Liver (tissue), 3 donors: ENCODE results near the gene AP1S2.

Experiments used
- FOXA1 ChIP-seq: IDR thresholded peaks from 2 replicates; pipeline ENCODE4 v1.6.1; 2016; ENCODE audit warnings: antibody characterized with exemption
- GABPA ChIP-seq, 2 donors: IDR thresholded peaks in 1 of 2; conservative IDR thresholded peaks in 1 of 2; 2 replicates each; pipeline ENCODE4 v1.6.1; 2016; ENCODE audit warnings: antibody characterized with exemption in 2 of 2, mild to moderate bottlenecking in 1 of 2, moderate library complexity in 1 of 2
- JUND ChIP-seq, 2 donors: IDR thresholded peaks; 2 replicates each; pipeline ENCODE4 v1.6.1; 2016; ENCODE audit warnings: antibody characterized with exemption in 2 of 2
- NR2F2 ChIP-seq: IDR thresholded peaks from 2 replicates; pipeline ENCODE4 v1.6.1; 2016; ENCODE audit warnings: antibody characterized with exemption
- RAD21 ChIP-seq, 2 donors: IDR thresholded peaks; 2 replicates each; pipeline ENCODE4 v1.6.1; 2016; ENCODE audit warnings: antibody characterized with exemption in 2 of 2, mild to moderate bottlenecking in 2 of 2
- SP1 ChIP-seq: IDR thresholded peaks from 2 replicates; pipeline ENCODE4 v1.6.1; 2018; ENCODE audit warnings: antibody characterized with exemption, mild to moderate bottlenecking
- TAF1 ChIP-seq: conservative IDR thresholded peaks from 2 replicates; pipeline ENCODE4 v1.6.1; 2016; ENCODE audit warnings: antibody characterized with exemption, mild to moderate bottlenecking
- YY1 ChIP-seq: IDR thresholded peaks from 2 replicates; pipeline ENCODE4 v1.6.1; 2016; ENCODE audit warnings: antibody characterized with exemption, mild to moderate bottlenecking
- TF ChIP-seq, protein P1 (sequence below): fragments of 150-350 bp; IDR thresholded peaks from 2 replicates; pipeline ENCODE4 v1.5.1; 2017; ENCODE audit warnings: improper control_type of control experiment, low read depth, low read length; ENCODE audit not compliant: missing input control
- TF ChIP-seq, protein P2 (sequence below): IDR thresholded peaks from 2 replicates; pipeline ENCODE4 v1.6.1; 2016; ENCODE audit warnings: antibody characterized with exemption
- TF ChIP-seq, protein P3 (sequence below): IDR thresholded peaks from 2 replicates; pipeline ENCODE4 v1.6.1; 2016; ENCODE audit warnings: antibody characterized with exemption, mild to moderate bottlenecking
- TF ChIP-seq, protein P4 (sequence below): IDR thresholded peaks from 2 replicates; pipeline ENCODE4 v1.6.1; 2016; ENCODE audit warnings: antibody characterized with exemption
- TF ChIP-seq, protein P5 (sequence below): IDR thresholded peaks from 2 replicates; pipeline ENCODE4 v1.6.1; 2016; ENCODE audit warnings: antibody characterized with exemption
- donor health status: healthy.
- donor health status: healthy.

DNA sequence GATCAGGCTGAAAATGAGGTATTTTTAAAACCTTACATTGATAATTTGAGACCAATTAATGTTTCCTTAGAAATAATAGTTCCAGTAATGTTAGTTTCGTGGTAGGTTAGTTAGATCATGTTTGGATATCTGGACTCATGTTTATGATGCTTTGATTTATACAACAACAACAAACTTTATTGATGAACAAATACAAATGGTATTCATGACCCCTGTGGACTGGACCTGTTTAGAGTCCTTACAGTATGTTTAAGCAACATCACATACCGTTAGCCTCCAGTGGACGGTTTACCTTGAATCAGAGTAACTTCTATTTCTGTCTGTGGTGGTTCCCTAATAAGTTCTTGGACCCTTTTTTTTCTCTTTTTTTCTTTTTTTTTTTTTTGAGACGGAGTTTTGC, 46.4 kb downstream of the AP1S2 start:
- TF ChIP-seq, protein P1, sequence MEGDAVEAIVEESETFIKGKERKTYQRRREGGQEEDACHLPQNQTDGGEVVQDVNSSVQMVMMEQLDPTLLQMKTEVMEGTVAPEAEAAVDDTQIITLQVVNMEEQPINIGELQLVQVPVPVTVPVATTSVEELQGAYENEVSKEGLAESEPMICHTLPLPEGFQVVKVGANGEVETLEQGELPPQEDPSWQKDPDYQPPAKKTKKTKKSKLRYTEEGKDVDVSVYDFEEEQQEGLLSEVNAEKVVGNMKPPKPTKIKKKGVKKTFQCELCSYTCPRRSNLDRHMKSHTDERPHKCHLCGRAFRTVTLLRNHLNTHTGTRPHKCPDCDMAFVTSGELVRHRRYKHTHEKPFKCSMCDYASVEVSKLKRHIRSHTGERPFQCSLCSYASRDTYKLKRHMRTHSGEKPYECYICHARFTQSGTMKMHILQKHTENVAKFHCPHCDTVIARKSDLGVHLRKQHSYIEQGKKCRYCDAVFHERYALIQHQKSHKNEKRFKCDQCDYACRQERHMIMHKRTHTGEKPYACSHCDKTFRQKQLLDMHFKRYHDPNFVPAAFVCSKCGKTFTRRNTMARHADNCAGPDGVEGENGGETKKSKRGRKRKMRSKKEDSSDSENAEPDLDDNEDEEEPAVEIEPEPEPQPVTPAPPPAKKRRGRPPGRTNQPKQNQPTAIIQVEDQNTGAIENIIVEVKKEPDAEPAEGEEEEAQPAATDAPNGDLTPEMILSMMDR = no peak
- TF ChIP-seq YY1 = no peak
- no peak for TF ChIP-seq TAF1
- no peak for TF ChIP-seq RAD21 (IDR thresholded peaks at IDR 0.05)
- TF ChIP-seq, protein P2, sequence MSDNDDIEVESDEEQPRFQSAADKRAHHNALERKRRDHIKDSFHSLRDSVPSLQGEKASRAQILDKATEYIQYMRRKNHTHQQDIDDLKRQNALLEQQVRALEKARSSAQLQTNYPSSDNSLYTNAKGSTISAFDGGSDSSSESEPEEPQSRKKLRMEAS = no peak
- TF ChIP-seq, protein P3, sequence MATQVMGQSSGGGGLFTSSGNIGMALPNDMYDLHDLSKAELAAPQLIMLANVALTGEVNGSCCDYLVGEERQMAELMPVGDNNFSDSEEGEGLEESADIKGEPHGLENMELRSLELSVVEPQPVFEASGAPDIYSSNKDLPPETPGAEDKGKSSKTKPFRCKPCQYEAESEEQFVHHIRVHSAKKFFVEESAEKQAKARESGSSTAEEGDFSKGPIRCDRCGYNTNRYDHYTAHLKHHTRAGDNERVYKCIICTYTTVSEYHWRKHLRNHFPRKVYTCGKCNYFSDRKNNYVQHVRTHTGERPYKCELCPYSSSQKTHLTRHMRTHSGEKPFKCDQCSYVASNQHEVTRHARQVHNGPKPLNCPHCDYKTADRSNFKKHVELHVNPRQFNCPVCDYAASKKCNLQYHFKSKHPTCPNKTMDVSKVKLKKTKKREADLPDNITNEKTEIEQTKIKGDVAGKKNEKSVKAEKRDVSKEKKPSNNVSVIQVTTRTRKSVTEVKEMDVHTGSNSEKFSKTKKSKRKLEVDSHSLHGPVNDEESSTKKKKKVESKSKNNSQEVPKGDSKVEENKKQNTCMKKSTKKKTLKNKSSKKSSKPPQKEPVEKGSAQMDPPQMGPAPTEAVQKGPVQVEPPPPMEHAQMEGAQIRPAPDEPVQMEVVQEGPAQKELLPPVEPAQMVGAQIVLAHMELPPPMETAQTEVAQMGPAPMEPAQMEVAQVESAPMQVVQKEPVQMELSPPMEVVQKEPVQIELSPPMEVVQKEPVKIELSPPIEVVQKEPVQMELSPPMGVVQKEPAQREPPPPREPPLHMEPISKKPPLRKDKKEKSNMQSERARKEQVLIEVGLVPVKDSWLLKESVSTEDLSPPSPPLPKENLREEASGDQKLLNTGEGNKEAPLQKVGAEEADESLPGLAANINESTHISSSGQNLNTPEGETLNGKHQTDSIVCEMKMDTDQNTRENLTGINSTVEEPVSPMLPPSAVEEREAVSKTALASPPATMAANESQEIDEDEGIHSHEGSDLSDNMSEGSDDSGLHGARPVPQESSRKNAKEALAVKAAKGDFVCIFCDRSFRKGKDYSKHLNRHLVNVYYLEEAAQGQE = no peak
- TF ChIP-seq FOXA1 = no peak
- no peak for TF ChIP-seq GABPA (IDR thresholded peaks at IDR 0.05 in 1 of 2, conservative IDR thresholded peaks at IDR 0.05 in 1 of 2)
- TF ChIP-seq, protein P4, sequence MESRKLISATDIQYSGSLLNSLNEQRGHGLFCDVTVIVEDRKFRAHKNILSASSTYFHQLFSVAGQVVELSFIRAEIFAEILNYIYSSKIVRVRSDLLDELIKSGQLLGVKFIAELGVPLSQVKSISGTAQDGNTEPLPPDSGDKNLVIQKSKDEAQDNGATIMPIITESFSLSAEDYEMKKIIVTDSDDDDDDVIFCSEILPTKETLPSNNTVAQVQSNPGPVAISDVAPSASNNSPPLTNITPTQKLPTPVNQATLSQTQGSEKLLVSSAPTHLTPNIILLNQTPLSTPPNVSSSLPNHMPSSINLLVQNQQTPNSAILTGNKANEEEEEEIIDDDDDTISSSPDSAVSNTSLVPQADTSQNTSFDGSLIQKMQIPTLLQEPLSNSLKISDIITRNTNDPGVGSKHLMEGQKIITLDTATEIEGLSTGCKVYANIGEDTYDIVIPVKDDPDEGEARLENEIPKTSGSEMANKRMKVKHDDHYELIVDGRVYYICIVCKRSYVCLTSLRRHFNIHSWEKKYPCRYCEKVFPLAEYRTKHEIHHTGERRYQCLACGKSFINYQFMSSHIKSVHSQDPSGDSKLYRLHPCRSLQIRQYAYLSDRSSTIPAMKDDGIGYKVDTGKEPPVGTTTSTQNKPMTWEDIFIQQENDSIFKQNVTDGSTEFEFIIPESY = no peak
- TF ChIP-seq JUND (IDR thresholded peaks at IDR 0.05) = no peak
- TF ChIP-seq NR2F2 = no peak
- TF ChIP-seq, protein P5, sequence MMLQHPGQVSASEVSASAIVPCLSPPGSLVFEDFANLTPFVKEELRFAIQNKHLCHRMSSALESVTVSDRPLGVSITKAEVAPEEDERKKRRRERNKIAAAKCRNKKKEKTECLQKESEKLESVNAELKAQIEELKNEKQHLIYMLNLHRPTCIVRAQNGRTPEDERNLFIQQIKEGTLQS = no peak
- no peak for TF ChIP-seq SP1
